Brain microvascular endothelial cell (primary cell): ENCODE measurements around the gene SREBF1.
A peak's percentile ranks its signal among the peaks of the same experiment; 100 is the strongest.

Source experiments
- DNase-seq: peaks from one replicate; pipeline ENCODE4 v3.0.0-alpha.2; 2020
- H3K27ac ChIP-seq: fragments of 250-450 bp; sonication (Bioruptor Pico); 2 replicates; pipeline ENCODE4 v1.5.1; 2020; ENCODE audit warnings: mild to moderate bottlenecking, moderate library complexity
- H3K27me3 ChIP-seq: fragments of 250-450 bp; sonication (Bioruptor Pico); replicated peaks from 2 replicates; pipeline ENCODE4 v1.5.1; 2020; ENCODE audit warnings: mild to moderate bottlenecking
- H3K36me3 ChIP-seq: fragments of 250-450 bp; sonication (Bioruptor Pico); replicated peaks from 2 replicates; pipeline ENCODE4 v1.5.1; 2020; ENCODE audit warnings: mild to moderate bottlenecking
- H3K4me3 ChIP-seq: 2 replicates; pipeline ENCODE4 v1.5.1; 2011; ENCODE audit warnings: low read depth, mild to moderate bottlenecking, control low read depth, low read length, moderate library complexity
- CTCF ChIP-seq: IDR thresholded peaks from 2 replicates; pipeline ENCODE4 v1.5.1; 2011; ENCODE audit warnings: low read depth, mild to moderate bottlenecking, moderate library complexity, low read length, control low read depth, inconsistent platforms; ENCODE audit errors: missing control alignments
- in situ Hi-C: cut with HindIII; loops from 2 replicates; pipeline ENCODE4 v1.10.0; 2017; ENCODE audit warnings: low sequenced_read_pairs, low pct_ligation_motif_present

SREBF1 gene

GRCh38 chr17:17789410-17789809 is 47.4 kb downstream of the SREBF1 start:
- in situ Hi-C loops: no loop called here
- peaks cover 13% of the 10 kb centered on the region for H3K36me3 ChIP-seq
- no peak for TF ChIP-seq CTCF
- H3K4me3 ChIP-seq: no peak overlapping the region
- no peak for DNase-seq
- H3K27me3 ChIP-seq: no peaks in the 10 kb centered on the region
- H3K27ac ChIP-seq: no peak overlapping the region

- Histone ChIP-seq H3K27me3 (no peaks in the 10 kb centered on the region), H3K4me3 (no peak overlapping the region), H3K27ac (no peak overlapping the region), H3K36me3 (peaks cover 8% of the 10 kb centered on the region)
- DNase-seq: no peak
- in situ Hi-C loops: no loop called here
- no peak for TF ChIP-seq CTCF
Observed at GRCh38 chr17:17788967-17789366, 47.8 kb downstream of the SREBF1 start.

GRCh38 chr17:17787568-17787967 is 49.2 kb downstream of the SREBF1 start:
- in situ Hi-C loops: no loop called here
- Histone ChIP-seq H3K4me3 (no peak overlapping the region), H3K27me3 (no peaks in the 10 kb centered on the region), H3K27ac (no peak overlapping the region), H3K36me3 (no peaks in the 10 kb centered on the region)
- no peak for TF ChIP-seq CTCF
- DNase-seq: no peak

- no peak for TF ChIP-seq CTCF
- Histone ChIP-seq H3K36me3 (no peaks in the 10 kb centered on the region), H3K4me3 (no peak overlapping the region), H3K27me3 (no peaks in the 10 kb centered on the region), H3K27ac (no peak overlapping the region)
- DNase-seq: no peak
- in situ Hi-C loops: no loop called here
Observed at GRCh38 chr17:17786998-17787397, 49.8 kb downstream of the SREBF1 start.

GRCh38 chr17:17785407-17785806 is 51.4 kb downstream of the SREBF1 start:
- DNase-seq: no peak
- H3K27ac ChIP-seq: no peak overlapping the region
- in situ Hi-C loops: no loop called here
- no peaks in the 10 kb centered on the region for H3K27me3 ChIP-seq
- no peak for TF ChIP-seq CTCF
- H3K36me3 ChIP-seq: no peaks in the 10 kb centered on the region
- no peak overlapping the region for H3K4me3 ChIP-seq

GRCh38 chr17:17784657-17785267 is 52.0 kb downstream of the SREBF1 start:
- no peaks in the 10 kb centered on the region for H3K36me3 ChIP-seq
- TF ChIP-seq CTCF: peak; percentile 57
- H3K27ac ChIP-seq: no peak overlapping the region
- in situ Hi-C loops: no loop called here
- no peak overlapping the region for H3K4me3 ChIP-seq
- DNase-seq: peak; percentile 12
- no peaks in the 10 kb centered on the region for H3K27me3 ChIP-seq
